HCT116 (cell line): ENCODE measurements around the gene TFF3.

ENCODE experiments used
- CTCF ChIP-seq, 3 experiments: fragments of 200-600 bp in 1 of 3; sonication (generic) in 1 of 3; IDR thresholded peaks in 2 of 3; conservative IDR thresholded peaks in 1 of 3; 2 replicates each; pipeline ENCODE4 v1.5.1; 2012 to 2017; ENCODE audit warnings: low read depth in 2 of 3, low read length in 2 of 3, antibody characterized with exemption in 1 of 3, borderline replicate concordance in 1 of 3, control low read depth in 1 of 3, mild to moderate bottlenecking in 1 of 3, mixed read lengths in 1 of 3, mixed run types in 1 of 3, moderate library complexity in 1 of 3; ENCODE audit not compliant: insufficient read depth in 1 of 3
- POLR2A ChIP-seq: IDR thresholded peaks from 2 replicates; pipeline ENCODE4 v1.7.0; 2011; ENCODE audit warnings: borderline replicate concordance; ENCODE audit not compliant: insufficient read depth, insufficient read length; ENCODE audit errors: extremely low read depth
- ZNF274 ChIP-seq: fragments of 200-500 bp; sonication (Bioruptor generic); IDR thresholded peaks from 2 replicates; pipeline ENCODE4 v1.6.1; 2014; ENCODE audit warnings: mild to moderate bottlenecking, low read depth, low read length, inconsistent platforms

- no peak for TF ChIP-seq CTCF (IDR thresholded peaks at IDR 0.05 in 2 of 3, conservative IDR thresholded peaks at IDR 0.05 in 1 of 3; ENCODE audit: borderline replicate concordance in 1 of 3, insufficient read depth in 1 of 3, low read depth in 2 of 3, low read length in 2 of 3)
- no peak for TF ChIP-seq POLR2A
- no peak for TF ChIP-seq ZNF274
Measured at GRCh38 chr21:42330380-42331371, 15.5 kb upstream of the TFF3 start.
